ENCODE measurements around the gene FRMPD2. TPM values are rescaled to one million over a fixed set of nuclear protein-coding genes. Genes with fewer than 3 reads are reported as not detected.
A peak's percentile ranks its signal among the peaks of the same experiment; 100 is the strongest.

The FRMPD2 gene
- total RNA-seq, 1 experiment from 2014 or later = 0.44 TPM

GRCh38 chr10:48242171-48242904, 32.2 kb downstream of the FRMPD2 start:
- no peaks in the 10 kb centered on the region for H3K9me3 Mint-ChIP-seq
- no peak overlapping the region for H4K8ac ChIP-seq (replicated peaks; ENCODE audit: insufficient read length, low read depth, low read length)

More at GRCh38 chr10:48242171-48242904, 32.2 kb downstream of the FRMPD2 start:
- no peak overlapping the region for H2BK120ac ChIP-seq (ENCODE audit: low read depth, low read length, poor library complexity, severe bottlenecking)
- H3K4ac ChIP-seq (ENCODE audit: low read depth, low read length) = no peak overlapping the region
- H3K18ac ChIP-seq (ENCODE audit: insufficient read length, low read depth, low read length) = no peak overlapping the region
- H4K20me1 ChIP-seq (ENCODE audit: control insufficient read depth, insufficient read depth, insufficient read length) = no peaks in the 10 kb centered on the region
- DNase-seq = peak; percentile 43
- no peaks in the 10 kb centered on the region for H3K23me2 ChIP-seq (ENCODE audit: insufficient read length, low read depth, low read length, poor library complexity, severe bottlenecking)
- H3K9ac ChIP-seq (ENCODE audit: extremely low read depth, insufficient read length, low read length) = no peak overlapping the region
- H3K79me2 ChIP-seq (ENCODE audit: insufficient read depth, low read length) = no peaks in the 10 kb centered on the region
- peaks cover 3% of the 10 kb centered on the region; the same call in 1 of the 2 replicates for H3K4me1 ChIP-seq (ENCODE audit: insufficient read depth, low read length)
- no peak overlapping the region for H3K27ac ChIP-seq (ENCODE audit: insufficient read length, low read depth, low read length)
- H3K79me1 ChIP-seq (ENCODE audit: insufficient read depth, low read depth, low read length, poor library complexity, severe bottlenecking) = no peaks in the 10 kb centered on the region
- no peak overlapping the region for H3K14ac ChIP-seq (ENCODE audit: insufficient read depth, low read length)
- no peak overlapping the region for H2BK12ac ChIP-seq (ENCODE audit: insufficient read length, low read depth, low read length)
- no peak overlapping the region for H4K5ac ChIP-seq (ENCODE audit: insufficient read length, low read depth, low read length)
- TF ChIP-seq, protein P1, sequence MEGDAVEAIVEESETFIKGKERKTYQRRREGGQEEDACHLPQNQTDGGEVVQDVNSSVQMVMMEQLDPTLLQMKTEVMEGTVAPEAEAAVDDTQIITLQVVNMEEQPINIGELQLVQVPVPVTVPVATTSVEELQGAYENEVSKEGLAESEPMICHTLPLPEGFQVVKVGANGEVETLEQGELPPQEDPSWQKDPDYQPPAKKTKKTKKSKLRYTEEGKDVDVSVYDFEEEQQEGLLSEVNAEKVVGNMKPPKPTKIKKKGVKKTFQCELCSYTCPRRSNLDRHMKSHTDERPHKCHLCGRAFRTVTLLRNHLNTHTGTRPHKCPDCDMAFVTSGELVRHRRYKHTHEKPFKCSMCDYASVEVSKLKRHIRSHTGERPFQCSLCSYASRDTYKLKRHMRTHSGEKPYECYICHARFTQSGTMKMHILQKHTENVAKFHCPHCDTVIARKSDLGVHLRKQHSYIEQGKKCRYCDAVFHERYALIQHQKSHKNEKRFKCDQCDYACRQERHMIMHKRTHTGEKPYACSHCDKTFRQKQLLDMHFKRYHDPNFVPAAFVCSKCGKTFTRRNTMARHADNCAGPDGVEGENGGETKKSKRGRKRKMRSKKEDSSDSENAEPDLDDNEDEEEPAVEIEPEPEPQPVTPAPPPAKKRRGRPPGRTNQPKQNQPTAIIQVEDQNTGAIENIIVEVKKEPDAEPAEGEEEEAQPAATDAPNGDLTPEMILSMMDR (conservative IDR thresholded peaks at IDR 0.05) = peak; percentile 34; the same call in 2 of the 3 replicates
- no peaks in the 10 kb centered on the region for H3K9me3 ChIP-seq (ENCODE audit: control insufficient read depth, low read depth, low read length)
- no peak overlapping the region for H4K91ac ChIP-seq (ENCODE audit: insufficient read length, low read depth, low read length)
- no peak overlapping the region for H2AFZ ChIP-seq (ENCODE audit: low read length)
- H3K4me1 Mint-ChIP-seq = peaks cover 12 to 15% of the 10 kb centered on the region in 2 experiments
- no peaks in the 10 kb centered on the region for H3K36me3 Mint-ChIP-seq (ENCODE audit: insufficient read depth in 1 of 3, low read depth in 3 of 3)
- no peak overlapping the region for H3K4me3 Mint-ChIP-seq
- H3K56ac ChIP-seq (ENCODE audit: insufficient read length, low read depth, low read length) = no peak overlapping the region
- no peak overlapping the region for H2BK15ac ChIP-seq (ENCODE audit: low read depth, low read length)
- no peak overlapping the region for H3K23ac ChIP-seq (ENCODE audit: insufficient read length, low read depth, low read length)
- no CpG with 5 or more reads among the region's 15 CpGs for WGBS (ENCODE audit: extremely low coverage, insufficient read length, low lambda C conversion rate)
- H3K27ac Mint-ChIP-seq = no peak overlapping the region
- no peak overlapping the region for H3T11ph ChIP-seq (ENCODE audit: low read length)
- no peak overlapping the region for H2BK5ac ChIP-seq (ENCODE audit: insufficient read length, low read length)
- no peak overlapping the region for H2AK5ac ChIP-seq (ENCODE audit: insufficient read length, low read length)
- no peak overlapping the region for H3K4me2 ChIP-seq (ENCODE audit: insufficient read depth, insufficient read length, low read length)
- H3K27me3 ChIP-seq (ENCODE audit: insufficient read depth, low read length) = no peaks in the 10 kb centered on the region
- H2BK20ac ChIP-seq (ENCODE audit: low read depth, low read length, poor library complexity, severe bottlenecking) = no peak overlapping the region
- H3K27me3 Mint-ChIP-seq (ENCODE audit: low read depth) = no peaks in the 10 kb centered on the region

All from H9 (cell line).